GM19467 (cell line): Measurements from ENCODE around the gene DMD.
"Not testable (repeated sequence)": the region's sequence is repeated elsewhere in the genome, so short reads cannot be mapped to it uniquely, and the experiment has no call there.

Source experiments
- ATAC-seq: cut with Tn5 transposase; IDR thresholded peaks from one replicate; pipeline ENCODE4 v1.9.1; 2021; ENCODE audit warnings: mild to moderate bottlenecking, moderate library complexity; ENCODE audit not compliant: unreplicated experiment

DMD gene

GRCh38 chrX:32867781-32868523, 343.4 kb downstream of the DMD start:
- no peak for ATAC-seq

- ATAC-seq, result no peak
These were observed 359.1 kb downstream of the DMD start for GRCh38 chrX:32852203-32852602.

- ATAC-seq, result no peak
These were observed 359.8 kb downstream of the DMD start for GRCh38 chrX:32851556-32851955.

- ATAC-seq, result no peak
These were observed 363.4 kb downstream of the DMD start for GRCh38 chrX:32847921-32848320.

GRCh38 chrX:32842053-32842452, 369.3 kb downstream of the DMD start:
- ATAC-seq, result no peak

GRCh38 chrX:32839781-32840180, 371.6 kb downstream of the DMD start:
- no peak for ATAC-seq

- no peak for ATAC-seq
These were observed 386.3 kb downstream of the DMD start for GRCh38 chrX:32825009-32825408.

- no peak for ATAC-seq
These were observed 407.3 kb downstream of the DMD start for GRCh38 chrX:32804034-32804433.

- no peak for ATAC-seq
These were observed 412.4 kb downstream of the DMD start for GRCh38 chrX:32798990-32799389.

- no peak for ATAC-seq
These were observed 422.4 kb downstream of the DMD start for GRCh38 chrX:32788936-32789335.

- ATAC-seq, result no peak
These were observed 431.2 kb downstream of the DMD start for GRCh38 chrX:32780109-32780508.

- ATAC-seq, result no peak
These were observed 432.4 kb downstream of the DMD start for GRCh38 chrX:32778965-32779364.

GRCh38 chrX:32774966-32775365, 436.4 kb downstream of the DMD start:
- no peak for ATAC-seq

GRCh38 chrX:32749070-32749469, 462.3 kb downstream of the DMD start:
- no peak for ATAC-seq

GRCh38 chrX:32745323-32745722, 466.0 kb downstream of the DMD start:
- ATAC-seq, result no peak

- ATAC-seq, result no peak
These were observed 466.4 kb downstream of the DMD start for GRCh38 chrX:32744921-32745320.

- no peak for ATAC-seq
These were observed 469.4 kb downstream of the DMD start for GRCh38 chrX:32741910-32742309.

- no peak for ATAC-seq
These were observed 502.8 kb downstream of the DMD start for GRCh38 chrX:32708542-32708941.

- not testable (repeated sequence) for ATAC-seq
These were observed 506.0 kb downstream of the DMD start for GRCh38 chrX:32705385-32705784.

GRCh38 chrX:32687379-32687778, 524.0 kb downstream of the DMD start:
- no peak for ATAC-seq

- ATAC-seq, result no peak
These were observed 532.9 kb downstream of the DMD start for GRCh38 chrX:32678487-32678886.

GRCh38 chrX:32673193-32673592, 538.2 kb downstream of the DMD start:
- ATAC-seq, result no peak

GRCh38 chrX:32662516-32662915, 548.8 kb downstream of the DMD start:
- no peak for ATAC-seq
